A673 (cell line): ENCODE results near the gene SLC25A6.
"Not testable (repeated sequence)": the region's sequence is repeated elsewhere in the genome, so short reads cannot be mapped to it uniquely, and the experiment has no call there.

Experiments used
- EZH2 ChIP-seq: fragments of 200-600 bp; sonication (generic); IDR thresholded peaks from 2 replicates; pipeline ENCODE4 v1.6.1; 2017; ENCODE audit warnings: borderline replicate concordance, low read depth, mild to moderate bottlenecking, mixed read lengths, antibody characterized with exemption, low read length; ENCODE audit not compliant: poor library complexity, severe bottlenecking
- TF ChIP-seq, protein P1 (sequence below): fragments of 300-800, 200-600 bp; sonication (generic); conservative IDR thresholded peaks from 2 replicates; pipeline ENCODE4 v1.5.1; 2017; ENCODE audit warnings: low read depth, mild to moderate bottlenecking, antibody characterized with exemption, low read length, moderate library complexity, mixed read lengths

- TF ChIP-seq, protein P1, sequence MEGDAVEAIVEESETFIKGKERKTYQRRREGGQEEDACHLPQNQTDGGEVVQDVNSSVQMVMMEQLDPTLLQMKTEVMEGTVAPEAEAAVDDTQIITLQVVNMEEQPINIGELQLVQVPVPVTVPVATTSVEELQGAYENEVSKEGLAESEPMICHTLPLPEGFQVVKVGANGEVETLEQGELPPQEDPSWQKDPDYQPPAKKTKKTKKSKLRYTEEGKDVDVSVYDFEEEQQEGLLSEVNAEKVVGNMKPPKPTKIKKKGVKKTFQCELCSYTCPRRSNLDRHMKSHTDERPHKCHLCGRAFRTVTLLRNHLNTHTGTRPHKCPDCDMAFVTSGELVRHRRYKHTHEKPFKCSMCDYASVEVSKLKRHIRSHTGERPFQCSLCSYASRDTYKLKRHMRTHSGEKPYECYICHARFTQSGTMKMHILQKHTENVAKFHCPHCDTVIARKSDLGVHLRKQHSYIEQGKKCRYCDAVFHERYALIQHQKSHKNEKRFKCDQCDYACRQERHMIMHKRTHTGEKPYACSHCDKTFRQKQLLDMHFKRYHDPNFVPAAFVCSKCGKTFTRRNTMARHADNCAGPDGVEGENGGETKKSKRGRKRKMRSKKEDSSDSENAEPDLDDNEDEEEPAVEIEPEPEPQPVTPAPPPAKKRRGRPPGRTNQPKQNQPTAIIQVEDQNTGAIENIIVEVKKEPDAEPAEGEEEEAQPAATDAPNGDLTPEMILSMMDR: not testable (repeated sequence)
- not testable (repeated sequence) for TF ChIP-seq EZH2
Measured at GRCh38 chrX:1349606-1350005, 42.3 kb downstream of the SLC25A6 start.
